Fibroblast of mammary gland (primary cell): Measurements from ENCODE around the gene SYP.

Experiments
- DNase-seq: peaks from one replicate; pipeline ENCODE4 v3.0.0-alpha.2; 2010; ENCODE audit warnings: low read depth
- H3K4me3 ChIP-seq: 2 replicates; pipeline ENCODE4 v1.5.1; 2011; ENCODE audit warnings: low read depth, mild to moderate bottlenecking, low read length, moderate library complexity; ENCODE audit not compliant: control insufficient read depth
- CTCF ChIP-seq: conservative IDR thresholded peaks from 2 replicates; pipeline ENCODE4 v1.5.1; 2011; ENCODE audit warnings: low read depth, low read length, inconsistent platforms; ENCODE audit not compliant: control insufficient read depth, insufficient read depth

SYP gene

GRCh38 chrX:49212209-49212608 lies 12.2 kb upstream of the SYP start:
- no peak for TF ChIP-seq CTCF
- no peak for DNase-seq
- H3K4me3 ChIP-seq: no peak overlapping the region

- H3K4me3 ChIP-seq: no peak overlapping the region
- TF ChIP-seq CTCF: no peak
- DNase-seq: no peak
Observed at GRCh38 chrX:49211074-49211473, 11.1 kb upstream of the SYP start.

- no peak for TF ChIP-seq CTCF
- H3K4me3 ChIP-seq: no peak overlapping the region
- no peak for DNase-seq
Observed at GRCh38 chrX:49210406-49210805, 10.4 kb upstream of the SYP start.

- peak; percentile 26 for DNase-seq
- no peak for TF ChIP-seq CTCF
Observed at GRCh38 chrX:49209434-49210251, 9.7 kb upstream of the SYP start.

GRCh38 chrX:49208399-49208798 lies 8.4 kb upstream of the SYP start:
- DNase-seq: no peak
- no peak for TF ChIP-seq CTCF

More at GRCh38 chrX:49209434-49210251, 9.7 kb upstream of the SYP start:
- no peak overlapping the region for H3K4me3 ChIP-seq

GRCh38 chrX:49206543-49206942 lies 6.5 kb upstream of the SYP start:
- H3K4me3 ChIP-seq: no peak overlapping the region
- TF ChIP-seq CTCF: no peak
- no peak for DNase-seq

More at GRCh38 chrX:49208399-49208798, 8.4 kb upstream of the SYP start:
- H3K4me3 ChIP-seq: no peak overlapping the region

- H3K4me3 ChIP-seq: no peak overlapping the region
- DNase-seq: no peak
- TF ChIP-seq CTCF: no peak
Observed at GRCh38 chrX:49205443-49205842, 5.5 kb upstream of the SYP start.
